ENCODE results near the gene DNAI1.
"Not testable (repeated sequence)": the region's sequence is repeated elsewhere in the genome, so short reads cannot be mapped to it uniquely, and the experiment has no call there.

Gene DNAI1

GRCh38 chr9:34458013-34458958 lies at the start of gene DNAI1, which contains the start of gene FAM219A:
DNAI1 (plus strand) TSS chr9:34458805; CDS start chr9:34459006, 201 bp downstream.
FAM219A (minus strand) TSS chr9:34458570; CDS start chr9:34458263, 307 bp downstream.
- DNase-seq = peak; percentile 99

GRCh38 chr9:34409154-34409553 lies 49.5 kb upstream of the DNAI1 start:
- DNase-seq = no peak

GRCh38 chr9:34412336-34412735 lies 46.3 kb upstream of the DNAI1 start:
- no peak for DNase-seq

DNA sequence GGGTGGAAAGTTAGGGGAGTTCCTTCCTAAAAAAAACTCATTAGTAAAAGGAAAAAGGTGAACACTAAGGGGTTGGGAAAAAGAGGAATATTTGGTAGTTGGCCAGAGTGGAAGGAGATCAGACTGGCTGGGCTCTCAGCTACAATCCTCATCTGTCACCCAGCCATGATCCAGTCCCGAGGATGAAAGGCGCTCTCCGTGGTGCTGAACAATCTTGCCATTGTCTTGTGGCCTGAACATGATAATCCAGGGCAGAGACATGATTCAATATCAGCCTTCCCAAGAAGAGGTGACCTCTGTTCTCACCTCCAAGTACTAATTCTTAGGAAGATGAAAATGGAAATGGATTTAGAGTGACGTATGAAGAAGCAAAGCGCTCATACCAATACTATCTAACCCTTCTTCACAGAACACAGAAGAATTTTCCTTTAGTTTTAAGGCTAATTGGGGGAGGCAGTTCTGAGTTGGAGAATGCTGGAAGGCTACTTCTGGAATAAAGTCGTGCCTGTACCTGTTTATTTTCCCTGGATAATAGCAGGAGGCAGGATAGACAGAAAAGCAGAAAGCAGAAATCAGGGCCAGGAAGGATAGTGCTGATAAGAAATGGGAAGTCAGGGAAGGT lies 45.3 kb upstream of the DNAI1 start:
- peak; percentile 81 for DNase-seq

DNA sequence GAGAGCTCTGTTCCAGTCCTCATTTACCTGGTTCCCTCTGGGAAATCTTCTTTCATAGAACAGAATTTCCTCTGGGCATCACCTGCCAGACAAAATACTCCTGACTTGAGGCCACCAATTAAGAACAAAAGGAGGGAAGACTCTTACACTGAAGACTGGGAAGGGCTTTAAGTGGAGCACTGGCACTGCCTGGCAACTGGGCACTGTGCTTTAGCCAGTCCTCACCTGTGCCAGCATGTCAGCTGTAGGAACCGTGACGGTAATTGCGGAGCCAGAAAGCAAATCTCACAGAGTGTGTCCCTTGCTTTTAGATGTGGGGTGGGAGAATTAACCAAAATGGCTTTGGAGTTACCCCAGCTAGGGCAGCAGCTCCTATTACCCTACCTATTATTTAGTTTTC lies 40.9 kb upstream of the DNAI1 start:
- no peak for DNase-seq

GRCh38 chr9:34419716-34420504 lies 38.7 kb upstream of the DNAI1 start:
- DNase-seq = no peak

GRCh38 chr9:34426347-34427074 lies 32.1 kb upstream of the DNAI1 start:
- no peak for DNase-seq

DNA sequence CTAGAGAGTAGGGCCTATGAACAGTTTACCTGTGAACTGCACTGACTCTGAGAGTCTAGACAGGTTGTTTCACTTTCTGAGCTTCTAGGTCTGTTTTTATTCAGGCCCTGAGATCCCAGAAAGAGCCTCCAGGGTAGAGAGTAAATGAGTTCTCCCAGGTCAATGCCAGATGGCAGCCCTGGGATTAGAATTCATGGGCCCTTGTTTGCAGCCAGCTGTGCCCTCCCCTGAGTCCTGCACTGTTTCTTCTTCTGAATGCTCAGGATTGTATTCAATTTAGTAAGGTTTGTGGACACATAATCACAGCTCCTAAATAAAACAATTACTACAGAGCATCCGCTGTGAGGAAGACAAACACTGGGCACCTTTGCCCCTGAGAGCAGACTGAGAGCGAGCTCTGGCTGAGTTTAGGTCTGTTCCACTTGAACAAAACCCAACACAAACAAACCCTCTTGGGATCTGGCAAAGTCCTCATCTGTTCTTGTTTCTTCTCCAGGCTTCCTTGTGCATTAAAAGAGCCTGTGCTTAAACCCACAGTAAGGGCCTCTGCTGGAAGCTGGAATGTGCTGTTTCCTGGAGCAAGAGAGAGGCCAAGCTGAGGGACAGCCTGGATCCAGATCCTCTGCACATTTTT lies 30.2 kb upstream of the DNAI1 start:
- DNase-seq = no peak

- DNase-seq = peak; percentile 89
Observed at GRCh38 chr9:34430843-34431437, 27.7 kb upstream of the DNAI1 start.

- DNase-seq = peak; percentile 30
Observed at GRCh38 chr9:34431667-34432066, 26.9 kb upstream of the DNAI1 start.

DNA sequence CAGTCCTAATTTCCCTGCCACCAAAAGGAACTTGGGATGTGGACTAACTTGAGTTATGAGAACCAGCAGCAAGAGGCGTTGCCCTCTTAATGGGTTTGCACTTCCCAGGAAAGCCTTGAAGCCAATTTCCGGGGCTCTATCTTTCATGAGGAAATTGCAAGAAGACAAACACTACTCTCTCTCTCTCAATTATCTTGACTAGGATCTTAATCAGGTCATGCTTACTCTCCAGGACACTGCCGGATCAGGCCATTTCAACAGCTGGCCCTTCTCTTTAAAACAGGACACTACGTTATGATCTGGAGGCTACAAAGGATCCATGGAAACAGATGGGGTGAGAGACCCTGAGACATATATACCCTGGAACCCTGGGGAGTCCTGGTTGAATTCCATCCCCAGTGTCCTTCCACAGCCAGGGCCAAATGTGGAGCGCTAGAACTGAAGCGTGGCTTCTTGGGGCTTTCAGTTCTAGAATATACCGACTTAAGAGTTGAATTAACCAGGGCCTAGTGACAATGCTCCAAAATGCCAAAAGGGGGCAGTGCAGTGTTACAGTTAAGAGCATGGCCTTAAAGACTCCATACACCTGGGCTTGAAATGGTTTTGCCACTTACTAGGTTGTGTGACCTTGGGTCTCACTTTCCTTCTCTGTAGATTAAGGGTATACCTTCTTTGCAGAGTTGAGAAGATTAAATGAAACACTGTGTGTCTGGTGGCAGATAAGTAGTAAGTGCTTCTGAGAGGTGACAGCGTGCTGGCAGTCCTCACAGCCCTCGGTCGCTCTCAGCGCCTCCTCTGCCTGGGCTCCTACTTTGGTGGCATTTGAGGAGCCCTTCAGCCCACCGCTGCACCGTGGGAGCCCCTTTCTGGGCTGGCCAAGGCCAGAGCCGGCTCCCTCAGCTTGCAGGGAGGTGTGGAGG lies 21.3 kb upstream of the DNAI1 start:
- DNase-seq = peak; percentile 87

GRCh38 chr9:34437926-34438307 lies 20.7 kb upstream of the DNAI1 start:
- DNase-seq = not testable (repeated sequence)

- not testable (repeated sequence) for DNase-seq
Observed at GRCh38 chr9:34438465-34438864, 20.1 kb upstream of the DNAI1 start.

DNA sequence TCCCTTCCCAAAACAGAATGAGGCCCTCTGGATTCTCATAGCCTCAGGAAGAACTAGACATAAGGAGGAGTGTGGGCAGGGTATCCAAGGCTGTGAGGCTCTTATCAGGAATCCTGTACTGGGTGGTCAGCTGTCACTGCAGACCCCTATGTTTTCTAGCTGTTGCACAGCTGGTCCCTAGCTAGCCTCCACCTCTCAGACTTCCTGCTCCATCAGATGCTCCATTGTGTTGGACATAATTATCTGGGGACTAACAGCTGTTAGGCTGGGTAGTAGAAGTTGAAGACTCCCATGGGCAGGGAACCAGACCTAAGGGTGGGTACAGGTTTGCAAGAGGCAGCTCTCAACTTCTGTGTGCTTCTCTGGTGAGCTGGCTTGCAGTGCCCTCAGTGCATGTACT lies 18.6 kb upstream of the DNAI1 start:
- DNase-seq = no peak

GRCh38 chr9:34442770-34443169 lies 15.8 kb upstream of the DNAI1 start:
- no peak for DNase-seq

- no peak for DNase-seq
Observed at GRCh38 chr9:34443533-34443932, 15.1 kb upstream of the DNAI1 start.

DNA sequence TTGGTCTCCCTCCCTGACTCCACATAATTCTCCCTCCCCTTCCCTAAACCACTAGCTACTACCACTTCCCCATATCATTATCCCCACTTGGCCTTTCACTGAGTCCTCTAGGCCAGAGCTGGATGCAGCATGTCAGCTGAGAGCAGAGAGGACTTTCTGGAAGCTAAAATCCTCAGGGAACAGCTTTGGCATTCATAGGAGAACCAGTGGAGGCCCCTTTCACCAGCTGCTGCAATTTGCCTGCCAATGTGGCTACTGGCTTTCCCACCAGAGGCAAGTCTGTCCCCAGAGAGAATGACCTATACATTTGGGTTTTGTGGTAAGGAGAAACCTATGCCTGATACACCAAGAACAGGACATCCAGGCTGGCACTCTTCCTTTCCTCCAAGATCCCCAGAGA lies 14.6 kb upstream of the DNAI1 start:
- DNase-seq = no peak

DNA sequence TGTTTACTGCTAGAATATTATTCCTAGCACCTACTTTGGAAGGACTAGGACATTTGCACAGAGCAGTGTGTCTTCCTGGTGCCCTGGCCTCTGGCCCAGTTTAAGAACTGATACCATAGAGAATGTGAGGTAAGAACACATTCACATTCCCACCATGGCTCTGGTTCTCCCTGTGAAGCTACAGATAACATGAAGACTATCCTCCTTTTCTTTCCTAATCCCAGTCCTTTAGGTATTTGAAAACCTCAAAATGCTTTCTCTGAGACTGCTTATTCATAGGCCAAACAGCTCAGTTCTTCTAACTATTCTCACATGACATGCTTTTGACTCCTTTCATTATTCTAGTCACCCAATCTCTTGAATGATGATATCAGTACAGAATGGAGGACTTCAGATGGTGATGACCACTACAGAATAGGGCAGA lies 12.1 kb upstream of the DNAI1 start:
- no peak for DNase-seq

GRCh38 chr9:34446951-34447350 lies 11.7 kb upstream of the DNAI1 start:
- no peak for DNase-seq

GRCh38 chr9:34450644-34451043 lies 8.0 kb upstream of the DNAI1 start:
- no peak for DNase-seq

Measured in hematopoietic multipotent progenitor cell treated with erythropoietin and hydrocortisone succinate and interleukin-3 and kit ligand, for 4 days (in vitro differentiated cells).